ENCODE measurements around the gene SPECC1. TPM values are rescaled to one million over a fixed set of nuclear protein-coding genes. Genes with fewer than 3 reads are reported as not detected.

SPECC1 gene
- polyA plus RNA-seq, 3 donors: 36.0 to 58.4 (median 50.5) TPM

DNA sequence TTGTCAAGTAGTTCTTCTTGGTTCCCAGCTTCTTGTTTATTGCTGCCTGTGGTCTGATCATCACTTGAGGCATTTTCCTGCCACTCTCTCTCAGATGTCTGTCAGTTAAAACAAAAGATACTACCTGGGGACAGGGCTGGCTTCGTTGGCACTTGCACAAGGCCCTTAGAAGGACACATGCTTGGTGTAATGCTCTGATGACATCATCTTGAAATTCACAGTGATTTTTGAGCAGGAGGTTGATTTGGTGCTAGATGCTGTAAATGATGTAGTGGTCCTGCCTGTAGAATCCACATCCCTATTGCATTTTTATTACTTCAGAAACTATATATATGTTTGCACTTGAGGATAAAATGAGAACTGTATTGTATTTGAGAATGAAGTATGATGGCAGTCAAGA is 247.8 kb downstream of the SPECC1 start:
- peaks cover 16% of the 10 kb centered on the region for H3K4me1 Mint-ChIP-seq
- no peak overlapping the region for H3K4me3 Mint-ChIP-seq
- Histone ChIP-seq H3K4me1 (ENCODE audit: control insufficient read depth in 1 of 2, insufficient read depth in 2 of 2, low read length in 2 of 2) (peaks cover 3 to 4% of the 10 kb centered on the region in 2 donors), H3K4me2 (replicated peaks; ENCODE audit: extremely low read depth, low read length, poor library complexity, severe bottlenecking) (no peak overlapping the region), H3K9ac (ENCODE audit: insufficient read depth, low read length, poor library complexity, severe bottlenecking) (no peak overlapping the region), H4K20me1 (ENCODE audit: insufficient read depth, low read length) (no peaks in the 10 kb centered on the region), H3K36me3 (replicated peaks in 1 of 2; ENCODE audit: control insufficient read depth in 1 of 2, insufficient read depth in 2 of 2, low read length in 2 of 2) (peaks cover 81 to 93% of the 10 kb centered on the region in 2 donors), H2AFZ (ENCODE audit: insufficient read depth, low read depth, low read length, poor library complexity, severe bottlenecking) (no peak overlapping the region), H3K4me3 (replicated peaks in 1 of 3; ENCODE audit: low read depth in 2 of 3, low read length in 3 of 3) (no peak overlapping the region), H3K9me3 (replicated peaks in 1 of 2; ENCODE audit: control insufficient read depth in 1 of 2, insufficient read depth in 1 of 2, low read length in 2 of 2) (peaks cover 0 to 4% of the 10 kb centered on the region in 2 donors), H3K79me2 (ENCODE audit: insufficient read depth, low read length) (no peaks in the 10 kb centered on the region), H3K27ac (ENCODE audit: low read depth in 1 of 2, low read length in 2 of 2) (no peak overlapping the region), H3K27me3 (ENCODE audit: control insufficient read depth in 2 of 2, insufficient read depth in 2 of 2, low read length in 2 of 2) (no peaks in the 10 kb centered on the region)
- no CpG with 5 or more reads among the region's 1 CpG for WGBS (ENCODE audit: insufficient coverage)
- H3K36me3 Mint-ChIP-seq: peaks cover 81 to 98% of the 10 kb centered on the region in 2 donors
- intact Hi-C loops (cut with micrococcal nuclease): loop anchor here in 1 of 2 donors (10.0 kb wide), 1 partner anchor 48 kb away; no protein-coding TSS in a partner anchor
- H3K27ac Mint-ChIP-seq: peak overlapping the region in 1 of 7 donors; percentile 58
- H3K27me3 Mint-ChIP-seq (ENCODE audit: low read depth in 3 of 3): peaks cover 0 to 1% (median 0%) of the 10 kb centered on the region in 3 donors
- DNase-seq: no peak
- TF ChIP-seq, protein P1, sequence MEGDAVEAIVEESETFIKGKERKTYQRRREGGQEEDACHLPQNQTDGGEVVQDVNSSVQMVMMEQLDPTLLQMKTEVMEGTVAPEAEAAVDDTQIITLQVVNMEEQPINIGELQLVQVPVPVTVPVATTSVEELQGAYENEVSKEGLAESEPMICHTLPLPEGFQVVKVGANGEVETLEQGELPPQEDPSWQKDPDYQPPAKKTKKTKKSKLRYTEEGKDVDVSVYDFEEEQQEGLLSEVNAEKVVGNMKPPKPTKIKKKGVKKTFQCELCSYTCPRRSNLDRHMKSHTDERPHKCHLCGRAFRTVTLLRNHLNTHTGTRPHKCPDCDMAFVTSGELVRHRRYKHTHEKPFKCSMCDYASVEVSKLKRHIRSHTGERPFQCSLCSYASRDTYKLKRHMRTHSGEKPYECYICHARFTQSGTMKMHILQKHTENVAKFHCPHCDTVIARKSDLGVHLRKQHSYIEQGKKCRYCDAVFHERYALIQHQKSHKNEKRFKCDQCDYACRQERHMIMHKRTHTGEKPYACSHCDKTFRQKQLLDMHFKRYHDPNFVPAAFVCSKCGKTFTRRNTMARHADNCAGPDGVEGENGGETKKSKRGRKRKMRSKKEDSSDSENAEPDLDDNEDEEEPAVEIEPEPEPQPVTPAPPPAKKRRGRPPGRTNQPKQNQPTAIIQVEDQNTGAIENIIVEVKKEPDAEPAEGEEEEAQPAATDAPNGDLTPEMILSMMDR (IDR thresholded peaks at IDR 0.05): no peak
- peaks cover 2 to 8% (median 3%) of the 10 kb centered on the region in 7 donors for H3K9me3 Mint-ChIP-seq

DNA sequence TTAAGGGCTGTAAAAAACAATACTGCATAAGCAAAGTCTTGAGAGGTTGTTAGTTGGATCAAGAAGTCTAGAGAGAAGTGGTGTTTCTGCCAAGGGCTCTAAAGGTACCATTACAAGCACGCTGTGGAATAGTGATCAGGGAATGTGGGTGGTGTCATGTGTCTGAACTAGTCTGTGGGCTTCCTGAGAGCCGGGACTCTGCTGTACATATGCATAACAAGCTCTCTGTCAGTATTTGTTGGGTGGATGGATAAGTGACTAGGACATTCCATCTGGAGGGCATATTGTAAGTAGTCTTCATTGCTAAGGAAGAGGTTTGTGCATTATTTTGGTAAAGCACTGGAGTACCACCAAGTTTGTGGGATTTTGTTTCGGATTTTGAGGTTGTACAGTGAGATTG is 248.6 kb downstream of the SPECC1 start:
- TF ChIP-seq, protein P1 (IDR thresholded peaks at IDR 0.05): no peak
- H3K36me3 ChIP-seq (replicated peaks in 1 of 2; ENCODE audit: control insufficient read depth in 1 of 2, insufficient read depth in 2 of 2, low read length in 2 of 2): peaks cover 83 to 93% of the 10 kb centered on the region in 2 donors
- no peak overlapping the region for H3K4me2 ChIP-seq (replicated peaks; ENCODE audit: extremely low read depth, low read length, poor library complexity, severe bottlenecking)
- H3K79me2 ChIP-seq (ENCODE audit: insufficient read depth, low read length): no peaks in the 10 kb centered on the region
- no peak for DNase-seq
- H3K27me3 Mint-ChIP-seq (ENCODE audit: low read depth in 3 of 3): peaks cover 0 to 1% (median 0%) of the 10 kb centered on the region in 3 donors
- H3K27me3 ChIP-seq (ENCODE audit: control insufficient read depth in 2 of 2, insufficient read depth in 2 of 2, low read length in 2 of 2): no peaks in the 10 kb centered on the region
- H4K20me1 ChIP-seq (ENCODE audit: insufficient read depth, low read length): no peaks in the 10 kb centered on the region
- no peak overlapping the region for H3K27ac ChIP-seq (ENCODE audit: low read depth in 1 of 2, low read length in 2 of 2)
- peaks cover 3 to 6% of the 10 kb centered on the region in 2 donors for H3K4me1 ChIP-seq (ENCODE audit: control insufficient read depth in 1 of 2, insufficient read depth in 2 of 2, low read length in 2 of 2)
- peaks cover 0 to 4% of the 10 kb centered on the region in 2 donors for H3K9me3 ChIP-seq (replicated peaks in 1 of 2; ENCODE audit: control insufficient read depth in 1 of 2, insufficient read depth in 1 of 2, low read length in 2 of 2)
- 96% methylated on average over 3 of the region's 3 CpGs for WGBS (ENCODE audit: insufficient coverage)
- intact Hi-C loops (cut with micrococcal nuclease): loop anchor here in 1 of 2 donors (10.0 kb wide), 1 partner anchor 47 kb away; no protein-coding TSS in a partner anchor
- H3K4me3 ChIP-seq (replicated peaks in 1 of 3; ENCODE audit: low read depth in 2 of 3, low read length in 3 of 3): no peak overlapping the region
- H2AFZ ChIP-seq (ENCODE audit: insufficient read depth, low read depth, low read length, poor library complexity, severe bottlenecking): no peak overlapping the region
- peaks cover 20% of the 10 kb centered on the region for H3K4me1 Mint-ChIP-seq
- peaks cover 81 to 99% of the 10 kb centered on the region in 2 donors for H3K36me3 Mint-ChIP-seq
- peak overlapping the region in 4 of 7 donors; percentile 2 to 66 (median 40) for H3K27ac Mint-ChIP-seq
- H3K9ac ChIP-seq (ENCODE audit: insufficient read depth, low read length, poor library complexity, severe bottlenecking): no peak overlapping the region
- H3K4me3 Mint-ChIP-seq: no peak overlapping the region
- peaks cover 0 to 7% (median 3%) of the 10 kb centered on the region in 7 donors for H3K9me3 Mint-ChIP-seq
